DMS53 (cell line): ENCODE results near the gene ZBTB47.

ENCODE experiments used
- DNase-seq: peaks from one replicate; lab custom pipeline; 2025; lab: John Stamatoyannopoulos, UW

ZBTB47 gene

DNA sequence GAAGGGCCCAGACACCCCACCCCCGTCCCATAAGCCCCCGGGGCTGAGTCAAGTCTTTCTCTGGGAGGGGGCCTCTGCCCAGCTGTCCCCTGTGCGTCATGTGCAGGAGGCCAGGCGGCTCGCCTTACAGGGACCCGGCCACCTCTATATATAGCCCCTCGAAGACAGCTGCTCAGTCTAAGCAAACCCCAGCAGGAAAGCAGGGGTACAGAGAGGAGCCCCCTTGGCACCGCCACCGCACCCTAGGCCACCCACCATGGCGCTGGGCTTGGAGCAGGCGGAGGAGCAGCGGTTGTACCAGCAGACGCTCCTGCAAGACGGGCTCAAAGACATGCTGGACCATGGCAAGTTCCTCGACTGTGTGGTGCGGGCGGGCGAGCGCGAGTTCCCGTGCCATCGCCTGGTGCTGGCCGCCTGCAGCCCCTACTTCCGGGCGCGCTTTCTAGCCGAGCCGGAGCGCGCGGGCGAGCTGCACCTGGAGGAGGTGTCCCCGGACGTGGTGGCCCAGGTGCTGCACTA lies 31.9 kb downstream of the ZBTB47 start, which contains the start of gene KLHL40:
TSS of gene KLHL40 (plus strand) at position 175 of the 519 bp plus-strand sequence. CDS start at position 257, 82 bp downstream.
- no peak for DNase-seq

DNA sequence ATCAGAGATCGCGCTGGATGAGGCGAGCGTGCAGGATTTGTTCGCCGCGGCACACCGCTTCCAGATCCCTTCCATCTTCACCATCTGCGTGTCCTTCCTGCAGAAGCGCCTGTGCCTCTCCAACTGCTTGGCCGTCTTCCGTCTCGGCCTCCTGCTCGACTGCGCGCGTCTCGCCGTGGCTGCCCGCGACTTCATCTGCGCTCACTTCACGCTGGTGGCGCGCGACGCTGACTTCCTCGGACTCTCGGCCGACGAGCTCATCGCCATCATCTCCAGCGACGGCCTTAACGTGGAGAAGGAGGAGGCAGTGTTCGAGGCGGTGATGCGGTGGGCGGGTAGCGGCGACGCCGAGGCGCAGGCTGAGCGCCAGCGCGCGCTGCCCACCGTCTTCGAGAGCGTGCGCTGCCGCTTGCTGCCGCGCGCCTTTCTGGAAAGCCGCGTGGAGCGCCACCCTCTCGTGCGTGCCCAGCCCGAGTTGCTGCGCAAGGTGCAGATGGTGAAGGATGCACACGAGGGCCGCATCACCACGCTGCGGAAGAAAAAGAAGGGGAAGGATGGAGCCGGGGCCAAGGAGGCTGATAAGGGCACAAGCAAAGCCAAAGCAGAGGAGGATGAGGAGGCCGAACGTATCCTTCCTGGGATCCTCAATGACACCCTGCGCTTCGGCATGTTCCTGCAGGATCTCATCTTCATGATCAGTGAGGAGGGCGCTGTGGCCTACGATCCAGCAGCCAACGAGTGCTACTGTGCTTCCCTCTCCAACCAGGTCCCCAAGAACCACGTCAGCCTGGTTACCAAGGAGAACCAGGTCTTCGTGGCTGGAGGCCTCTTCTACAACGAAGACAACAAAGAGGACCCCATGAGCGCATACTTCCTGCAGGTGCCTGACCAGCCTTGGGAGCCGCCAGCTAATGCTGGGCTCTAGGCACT lies 32.7 kb downstream of the ZBTB47 start:
- no peak for DNase-seq

DNA sequence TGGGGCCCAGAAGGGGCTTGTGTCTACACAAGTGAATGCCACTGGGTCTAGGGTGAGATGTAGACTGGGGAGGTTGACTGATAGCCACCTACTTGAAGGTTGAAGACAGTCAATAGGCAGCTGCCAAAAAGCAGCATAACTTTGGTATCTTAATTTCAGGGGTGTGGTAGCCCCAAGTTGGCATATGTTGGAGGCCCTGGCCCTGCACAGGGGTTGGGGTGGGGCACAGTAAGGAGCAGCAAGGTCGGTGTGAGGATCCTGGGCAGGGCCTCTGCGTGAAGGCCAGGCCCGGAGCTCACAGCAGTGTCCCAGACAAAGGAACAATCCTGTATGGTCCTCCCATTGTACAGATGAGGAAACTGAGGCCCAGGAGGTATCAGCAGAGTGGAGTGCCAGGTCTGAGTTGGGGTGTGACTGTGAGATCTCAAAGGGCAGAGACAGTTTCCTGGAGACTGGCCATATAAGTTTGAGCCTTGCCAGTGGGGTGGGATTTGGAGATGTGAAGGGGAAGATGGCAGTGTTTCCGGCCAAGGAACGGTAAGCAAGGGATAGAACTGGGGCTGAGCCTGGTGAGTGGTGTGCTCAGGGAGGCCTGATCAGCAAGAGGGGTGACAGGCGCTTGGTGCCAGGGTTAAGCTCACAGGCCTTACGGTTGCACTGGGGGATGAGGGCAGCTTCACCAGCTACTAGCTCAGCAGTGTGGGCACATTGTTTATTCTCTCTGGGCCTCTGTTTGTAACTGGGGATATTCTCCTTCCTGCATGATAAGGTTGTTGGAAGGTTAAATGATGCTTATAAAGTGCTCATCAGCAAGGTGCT lies 33.5 kb downstream of the ZBTB47 start:
- no peak for DNase-seq

DNA sequence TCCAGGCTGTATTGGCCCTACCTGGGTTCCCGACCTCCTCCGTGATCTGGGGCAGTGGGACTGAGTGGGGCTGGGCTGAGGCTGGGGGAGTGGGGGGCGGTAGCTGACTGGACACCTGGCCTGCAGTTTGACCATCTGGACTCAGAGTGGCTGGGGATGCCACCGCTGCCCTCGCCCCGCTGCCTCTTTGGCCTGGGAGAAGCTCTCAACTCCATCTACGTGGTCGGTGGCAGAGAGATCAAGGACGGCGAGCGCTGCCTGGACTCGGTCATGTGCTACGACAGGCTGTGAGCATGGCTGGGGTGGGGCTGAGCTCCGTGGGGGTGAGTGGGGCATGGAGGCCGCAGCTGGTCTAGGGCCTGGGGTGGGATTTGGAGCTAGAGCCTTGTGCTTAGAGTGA lies 34.5 kb downstream of the ZBTB47 start:
- DNase-seq = no peak

DNA sequence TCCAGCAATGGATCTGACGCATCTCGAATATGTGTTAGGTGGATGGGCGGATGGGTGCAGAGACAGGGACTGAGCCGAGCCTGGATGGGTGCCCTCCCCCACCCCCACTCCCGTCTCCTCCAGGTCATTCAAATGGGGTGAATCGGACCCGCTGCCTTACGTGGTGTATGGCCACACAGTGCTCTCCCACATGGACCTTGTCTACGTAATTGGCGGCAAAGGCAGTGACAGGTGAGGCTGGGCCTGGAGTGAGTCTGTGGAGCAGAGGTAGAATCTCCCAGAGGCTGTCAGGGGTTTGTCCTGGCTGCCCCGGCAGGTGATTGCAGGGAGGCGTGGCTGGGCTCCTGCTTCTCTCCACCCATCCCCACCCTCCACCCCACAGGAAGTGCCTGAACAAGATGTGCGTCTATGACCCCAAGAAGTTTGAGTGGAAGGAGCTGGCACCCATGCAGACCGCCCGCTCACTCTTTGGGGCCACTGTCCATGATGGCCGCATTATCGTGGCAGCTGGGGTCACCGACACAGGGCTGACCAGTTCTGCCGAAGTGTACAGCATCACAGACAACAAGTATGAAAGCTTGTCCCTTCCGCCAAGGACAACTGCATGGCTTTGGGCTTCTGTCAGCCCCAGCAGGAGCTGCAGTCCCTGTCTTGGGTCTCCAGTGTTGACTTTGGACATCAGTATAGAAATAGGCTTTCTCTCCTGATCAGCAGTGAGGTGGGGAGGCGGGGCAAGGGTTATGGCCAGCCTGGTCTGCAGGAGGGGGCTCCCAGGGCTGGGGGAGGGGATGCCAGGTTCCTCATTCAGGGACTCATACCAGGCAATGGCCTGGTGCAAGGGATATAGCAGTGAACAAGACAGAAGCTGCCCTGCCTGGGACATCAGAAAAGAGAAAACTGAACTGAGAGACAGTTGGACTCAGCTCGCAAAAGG lies 35.3 kb downstream of the ZBTB47 start:
- DNase-seq = no peak

DNA sequence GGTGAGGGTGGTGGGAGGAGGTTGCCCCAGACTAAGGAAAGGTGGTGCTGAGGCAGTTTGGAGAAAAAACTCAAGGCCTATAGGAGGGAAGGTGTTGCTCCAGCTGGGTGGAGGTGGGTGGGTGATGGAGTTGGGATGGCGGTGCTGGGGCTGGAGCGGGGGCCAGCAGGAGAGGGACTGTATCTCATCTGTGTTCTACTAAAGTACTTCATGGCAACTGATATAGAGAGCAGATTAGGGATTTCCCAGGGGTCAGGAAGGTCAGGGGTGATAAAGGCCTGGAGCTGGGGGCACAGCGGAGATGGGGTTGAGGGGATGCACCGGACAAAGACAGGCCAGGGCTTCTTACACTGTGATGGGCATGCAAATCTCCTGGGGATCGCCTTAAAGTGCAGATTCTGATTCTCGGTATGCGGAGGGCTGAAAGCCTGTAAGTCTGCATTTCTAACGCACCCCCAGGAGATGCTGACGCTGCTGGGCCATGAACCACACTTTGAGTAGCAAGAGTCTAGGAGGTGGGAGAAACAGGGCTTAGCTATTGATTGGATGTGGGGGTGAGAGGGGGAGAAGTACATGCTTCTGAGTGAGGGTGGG lies 36.0 kb downstream of the ZBTB47 start:
- DNase-seq = no peak

DNA sequence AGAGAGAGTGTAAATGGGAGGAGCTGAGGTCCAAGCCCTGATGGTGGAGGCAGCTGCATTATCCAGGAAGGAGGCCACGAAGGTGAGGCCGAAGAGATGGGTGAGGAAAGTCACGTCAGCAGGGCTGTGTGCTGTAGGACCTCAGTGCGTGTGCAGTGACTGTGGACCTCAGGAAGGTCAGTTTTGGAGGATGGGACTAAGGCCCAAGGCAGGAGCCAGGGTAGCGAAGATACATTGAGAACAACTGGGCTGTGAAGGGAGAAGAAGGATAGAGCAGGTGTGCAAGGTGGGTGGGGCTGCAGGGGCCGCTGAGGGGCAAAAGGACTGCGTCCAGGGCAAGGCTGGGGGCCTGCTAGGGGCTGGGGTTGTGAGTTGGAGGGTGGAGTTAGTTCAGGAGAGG lies 36.7 kb downstream of the ZBTB47 start:
- no peak for DNase-seq

DNA sequence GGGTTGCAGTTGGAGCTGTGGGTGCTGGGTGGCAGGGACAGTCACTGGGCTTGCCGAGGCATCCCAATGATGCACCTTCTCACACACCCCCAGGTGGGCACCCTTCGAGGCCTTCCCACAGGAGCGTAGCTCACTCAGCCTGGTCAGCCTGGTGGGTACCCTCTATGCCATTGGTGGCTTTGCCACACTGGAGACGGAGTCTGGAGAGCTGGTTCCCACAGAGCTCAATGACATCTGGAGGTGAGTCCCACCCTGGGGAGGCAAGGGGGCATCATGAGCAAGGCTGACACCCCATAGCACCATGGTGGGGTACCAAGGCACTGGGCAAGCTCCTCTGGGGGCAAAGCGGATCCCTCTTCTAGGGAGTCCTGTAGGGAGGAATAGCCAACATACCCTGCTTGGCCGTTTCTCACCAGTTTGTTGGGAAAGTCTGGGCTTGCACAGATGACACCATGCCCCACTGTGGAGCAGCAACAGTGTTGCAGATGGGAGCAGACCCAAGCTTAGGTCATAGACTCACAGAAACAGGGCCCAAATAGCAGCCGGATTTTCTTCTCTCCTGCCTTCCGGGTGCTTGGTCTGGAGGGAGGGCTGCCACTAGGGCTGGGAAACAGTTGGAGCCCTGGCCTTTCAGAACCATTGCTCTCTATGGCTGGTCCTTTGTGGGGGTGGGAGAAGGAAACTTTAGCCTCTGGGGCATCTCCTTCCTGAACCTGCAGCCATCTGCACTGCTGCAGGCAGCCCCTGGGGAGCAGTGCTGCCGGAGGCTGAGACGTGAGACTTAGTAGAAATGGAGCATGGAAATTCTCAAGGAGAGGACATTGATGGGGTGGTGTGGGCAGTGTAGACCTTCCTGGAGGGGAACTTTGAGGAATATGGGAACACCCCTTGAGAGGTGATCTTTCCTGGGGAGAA lies 37.5 kb downstream of the ZBTB47 start:
- no peak for DNase-seq

DNA sequence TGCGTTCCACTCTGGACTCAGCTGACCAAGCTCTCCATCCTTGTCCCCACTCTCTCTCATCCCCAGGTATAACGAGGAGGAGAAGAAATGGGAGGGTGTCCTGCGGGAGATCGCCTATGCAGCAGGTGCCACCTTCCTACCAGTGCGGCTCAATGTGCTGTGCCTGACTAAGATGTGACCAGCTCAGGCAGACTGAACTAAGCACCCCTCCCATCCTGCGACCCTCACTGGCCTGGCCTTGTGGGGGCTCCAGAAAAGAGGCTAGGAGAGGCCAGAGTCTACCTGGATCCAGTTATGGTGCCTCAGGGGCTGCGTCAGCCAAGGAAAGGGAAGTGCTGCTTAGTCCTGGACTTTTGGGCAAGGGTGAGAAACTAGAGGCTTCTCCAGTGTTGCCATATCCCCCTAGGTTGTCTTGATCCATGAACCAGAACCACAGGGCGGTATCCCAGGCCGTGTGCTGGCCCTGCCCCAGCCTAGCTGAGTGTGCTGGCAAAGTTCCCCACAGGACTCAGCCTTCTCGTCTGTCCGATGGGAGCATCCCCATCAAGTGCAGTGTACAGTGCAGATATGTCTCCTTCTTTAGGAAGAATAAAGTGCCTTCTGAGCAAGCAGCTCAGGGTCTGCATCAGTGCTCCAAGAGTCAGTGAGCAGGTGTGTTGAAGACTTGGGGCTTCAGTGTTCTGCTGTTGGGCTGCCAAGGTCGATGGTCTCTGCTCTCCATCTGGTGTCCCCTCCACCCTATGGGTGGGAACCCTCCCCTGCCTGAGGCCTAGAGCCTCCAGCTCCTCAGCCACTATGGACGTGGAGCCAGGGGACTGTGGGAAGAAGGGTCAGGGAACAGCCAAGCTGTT lies 38.5 kb downstream of the ZBTB47 start:
- DNase-seq = no peak

DNA sequence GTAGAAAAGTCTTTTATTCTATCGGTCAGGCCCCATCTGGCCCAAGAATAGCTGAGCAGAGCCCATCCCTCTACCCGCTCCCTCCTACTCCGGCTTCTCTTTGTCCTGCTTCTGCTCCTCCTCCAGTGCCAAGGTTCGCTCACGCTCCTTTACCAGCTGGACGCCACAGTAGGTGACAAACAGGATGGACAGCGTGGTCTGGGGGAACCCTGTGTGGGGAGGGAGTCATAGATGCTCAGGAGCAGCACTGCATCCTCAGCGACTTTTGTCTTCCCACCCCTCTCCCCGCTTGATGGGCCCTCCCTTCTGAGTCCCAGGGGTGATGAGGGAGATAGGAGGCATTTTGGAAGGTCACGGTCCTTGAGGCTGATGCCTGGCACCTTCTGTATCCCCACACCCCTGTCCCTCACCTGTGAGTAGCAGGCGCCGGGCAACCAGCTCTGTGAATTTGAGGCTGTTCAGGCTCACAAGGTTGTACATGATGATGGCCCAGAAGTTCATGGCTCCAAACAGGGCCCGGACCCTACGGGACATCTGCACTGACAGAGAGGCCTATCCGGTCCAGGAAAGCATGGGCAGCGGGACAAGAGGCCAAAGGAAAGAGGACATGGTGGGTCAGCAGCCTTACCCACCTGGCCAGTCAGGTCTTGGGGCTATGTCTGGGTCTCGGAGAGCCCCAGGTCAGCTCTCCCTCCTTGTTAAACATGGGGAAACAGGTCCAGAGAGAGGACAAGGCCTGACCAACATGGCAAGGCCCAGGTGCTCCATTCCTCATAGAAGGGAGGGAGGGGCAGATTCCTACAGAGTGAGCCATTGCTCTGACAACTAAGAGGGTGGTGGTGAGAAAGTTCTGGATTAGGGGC lies 39.4 kb downstream of the ZBTB47 start:
- DNase-seq = no peak

DNA sequence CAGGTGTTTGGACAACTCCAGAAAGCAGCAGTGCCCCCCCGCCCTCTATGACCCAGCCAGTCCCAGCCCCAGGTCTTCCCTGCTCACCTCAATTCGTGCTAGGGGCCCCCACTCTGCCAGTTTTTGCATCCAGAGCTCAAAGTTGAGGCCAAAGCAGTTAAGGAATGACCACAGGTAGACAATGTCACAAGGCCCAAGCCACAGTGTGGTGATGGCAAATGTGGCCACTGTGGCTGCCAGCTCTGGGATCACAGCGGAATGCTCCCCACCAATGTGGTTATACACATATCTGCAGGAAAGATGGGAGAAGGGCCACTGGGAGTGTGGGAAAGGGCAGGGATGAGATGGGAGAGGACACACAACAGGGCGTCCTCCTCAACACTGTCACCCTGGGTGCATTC lies 40.0 kb downstream of the ZBTB47 start:
- DNase-seq = no peak

DNA sequence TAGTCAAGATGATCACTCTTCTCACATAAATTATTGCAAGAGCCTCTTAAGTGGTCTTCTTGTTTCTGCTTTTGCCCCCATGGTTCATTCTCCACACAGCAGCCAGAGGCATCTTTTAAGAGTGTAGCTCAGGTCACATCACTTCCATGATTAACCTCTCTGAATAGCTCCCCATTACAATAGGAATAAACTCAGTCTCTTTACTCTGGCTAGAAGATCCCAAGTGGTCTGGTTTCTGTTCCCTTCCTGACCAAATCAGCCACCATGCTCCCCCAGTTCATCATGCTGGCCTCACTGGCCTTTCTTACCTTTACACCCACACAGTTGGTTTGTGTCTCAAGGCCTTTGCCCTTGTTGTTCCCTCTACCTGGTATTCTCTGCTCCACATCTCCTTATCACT lies 40.9 kb downstream of the ZBTB47 start:
- no peak for DNase-seq

DNA sequence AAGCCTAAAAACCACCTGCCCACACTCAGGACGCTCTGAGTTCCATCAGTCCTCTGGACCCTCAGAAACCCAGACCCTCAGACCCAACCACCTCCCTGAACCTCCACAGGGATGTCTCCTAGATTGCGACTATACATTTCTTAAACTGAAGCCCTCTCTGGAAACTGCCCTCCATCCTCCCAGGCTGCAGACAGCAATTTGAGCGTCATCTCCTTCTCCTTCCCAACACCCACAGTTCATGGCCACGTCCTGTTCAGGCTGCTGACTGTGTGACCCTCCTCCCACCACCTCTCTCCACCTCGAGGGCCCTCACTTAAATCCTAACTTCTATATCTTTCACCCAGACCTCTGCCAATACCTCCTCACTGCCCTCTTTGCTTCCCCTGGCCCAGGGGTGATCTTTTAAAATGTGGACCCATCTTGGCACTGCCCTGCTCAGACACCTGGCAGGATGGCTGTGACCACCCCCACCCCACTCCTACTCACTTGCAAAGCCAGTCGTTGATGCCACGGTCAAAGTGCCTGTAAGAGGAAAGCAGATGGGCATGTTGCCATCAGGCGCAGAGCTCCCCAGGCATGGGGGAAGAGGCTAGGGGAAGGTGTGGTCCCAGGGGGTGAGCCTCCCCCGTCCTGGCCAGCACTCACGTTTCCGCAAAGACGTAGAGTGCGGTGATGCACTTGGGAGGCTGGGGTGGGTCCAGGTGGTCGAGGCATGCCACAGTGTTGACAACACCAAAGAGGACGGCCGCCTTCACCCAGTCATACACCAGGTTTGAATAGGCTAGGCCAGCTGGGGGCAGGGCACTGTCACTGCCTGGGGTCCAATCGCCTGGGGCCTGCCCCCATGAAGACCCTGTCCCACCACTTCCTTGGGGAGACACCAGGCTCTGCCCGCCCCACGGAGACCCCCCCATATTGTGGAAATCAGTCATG lies 43.1 kb downstream of the ZBTB47 start:
- DNase-seq = no peak

DNA sequence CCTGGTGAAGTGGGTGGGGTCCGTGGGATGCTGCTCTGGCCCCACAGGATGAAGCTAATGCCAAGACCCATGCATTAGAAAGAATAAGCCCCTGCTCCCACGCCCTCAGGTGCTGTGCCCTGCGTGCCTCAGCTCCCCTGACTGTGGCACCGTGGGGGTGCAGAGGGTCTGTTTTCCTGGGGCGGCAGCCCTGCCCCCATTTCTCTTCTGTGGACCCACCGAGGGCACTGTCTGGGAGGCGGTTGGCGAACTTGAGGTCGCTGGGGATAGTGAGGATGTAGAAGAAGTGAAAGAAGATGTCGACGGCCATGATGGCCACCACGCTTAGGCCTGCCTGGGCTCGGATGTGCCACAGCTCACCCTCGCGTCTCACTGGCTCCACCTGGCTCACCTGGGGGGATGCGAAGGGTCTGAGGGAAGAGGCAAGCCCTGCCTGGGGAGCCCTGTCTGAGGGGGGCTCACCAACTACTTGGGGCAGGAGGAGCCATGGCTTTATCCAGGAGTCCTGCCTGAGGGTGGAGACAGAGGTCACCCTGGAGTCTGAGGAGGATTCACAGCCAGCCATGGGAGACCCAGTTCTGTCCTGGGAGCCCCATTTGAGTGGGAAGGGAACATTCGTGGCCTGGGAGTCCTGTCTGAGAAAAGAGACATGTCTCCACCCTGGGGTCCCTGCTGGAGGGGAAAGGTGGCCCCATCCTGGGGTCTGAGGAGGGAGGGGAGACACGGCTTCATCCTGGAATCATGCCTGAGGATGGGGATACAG lies 44.0 kb downstream of the ZBTB47 start:
- DNase-seq = no peak

DNA sequence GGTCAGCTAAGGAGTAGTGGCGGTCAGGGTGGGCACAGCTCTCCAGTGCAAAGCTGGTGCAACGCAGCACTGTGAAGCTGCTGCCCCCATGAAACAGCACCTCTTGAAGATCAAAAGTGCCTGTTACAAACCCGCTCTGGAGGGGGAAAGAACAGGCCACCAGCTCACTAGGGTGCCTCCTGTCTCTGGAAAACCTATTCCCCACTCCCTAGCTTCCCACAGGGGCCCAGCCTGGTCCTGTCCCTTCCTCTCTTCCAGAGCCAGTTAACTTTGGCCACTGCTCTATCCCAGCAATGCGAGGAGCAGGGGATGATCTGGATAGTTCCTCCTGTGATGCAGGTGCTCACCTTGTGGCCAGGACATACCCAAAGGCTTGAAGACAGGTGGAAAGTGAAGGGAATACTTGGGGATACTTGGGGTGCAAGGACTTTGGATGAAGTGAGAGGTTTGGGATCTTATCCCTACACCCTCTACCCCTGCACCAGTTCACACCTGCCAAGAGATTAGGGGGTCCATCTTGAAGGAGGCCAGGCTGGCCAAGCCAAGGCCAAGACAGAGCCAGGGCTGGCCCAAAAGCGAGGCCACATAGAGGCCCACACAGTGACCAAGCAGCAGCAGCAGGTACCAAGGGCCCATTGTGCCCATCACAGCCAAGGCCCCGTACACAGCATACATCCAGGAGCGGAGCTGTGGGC lies 44.9 kb downstream of the ZBTB47 start:
- DNase-seq = no peak

DNA sequence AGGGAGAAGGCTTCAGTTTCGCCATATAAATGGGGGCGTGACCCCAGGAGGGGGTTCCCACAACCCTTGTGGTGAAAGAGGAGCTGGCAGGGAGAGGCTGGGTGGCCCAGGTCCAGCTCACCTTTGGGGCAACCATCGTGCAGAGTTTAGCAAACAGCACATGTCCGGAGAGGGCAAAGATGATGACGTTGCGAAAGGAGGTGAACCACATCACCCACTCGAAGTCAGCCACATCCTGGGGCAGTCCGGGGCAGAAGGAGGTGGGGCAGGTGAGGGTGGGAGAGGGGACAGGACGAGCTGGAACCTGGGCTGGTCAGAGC lies 45.4 kb downstream of the ZBTB47 start:
- no peak for DNase-seq
